Glutamatergic neuron (in vitro differentiated cells): ENCODE data around the gene ATIC. TPM values are rescaled to one million over a fixed set of nuclear protein-coding genes. Genes with fewer than 3 reads are reported as not detected.

ENCODE experiments used
- DNase-seq: peaks from one replicate; pipeline ENCODE4 v3.0.0; 2022
- H3K27ac Mint-ChIP-seq: one replicate; pipeline ENCODE4 v1.8.0; 2020; ENCODE audit warnings: mild to moderate bottlenecking, mixed read lengths, inconsistent platforms; ENCODE audit not compliant: unreplicated experiment
- H3K27me3 Mint-ChIP-seq: one replicate; pipeline ENCODE4 v1.8.0; 2020; ENCODE audit warnings: mild to moderate bottlenecking, moderate library complexity, mixed read lengths, inconsistent platforms; ENCODE audit not compliant: unreplicated experiment
- H3K36me3 Mint-ChIP-seq: one replicate; pipeline ENCODE4 v1.8.0; 2020; ENCODE audit warnings: mild to moderate bottlenecking, mixed read lengths, inconsistent platforms; ENCODE audit not compliant: unreplicated experiment
- H3K4me1 Mint-ChIP-seq: one replicate; pipeline ENCODE4 v1.8.0; 2020; ENCODE audit warnings: mild to moderate bottlenecking, low read depth, mixed read lengths, inconsistent platforms; ENCODE audit not compliant: unreplicated experiment
- H3K4me3 Mint-ChIP-seq: one replicate; pipeline ENCODE4 v1.8.0; 2020; ENCODE audit warnings: mild to moderate bottlenecking, mixed read lengths, inconsistent platforms; ENCODE audit not compliant: unreplicated experiment
- H3K9me3 Mint-ChIP-seq: one replicate; pipeline ENCODE4 v1.8.0; 2020; ENCODE audit warnings: mild to moderate bottlenecking, moderate library complexity, mixed read lengths, inconsistent platforms; ENCODE audit not compliant: unreplicated experiment
- CTCF ChIP-seq: fragments of 200-600 bp; sonication (generic); IDR thresholded peaks from one replicate; pipeline ENCODE4 v1.5.0; 2021; ENCODE audit not compliant: partially characterized antibody, unreplicated experiment
- total RNA-seq: library from RNA; stranded (reverse); fragmentation: NEBNext Ultra II Directional; extraction: Animal tissue kit (Norgen Biotek cat#: 25700); gene quantifications from one replicate; pipeline ENCODE4 v1.2.1, GENCODE V29; 2021; ENCODE audit not compliant: unreplicated experiment

The ATIC gene
- total RNA-seq, 1 donor from 2014 or later: 51.5 TPM

- TF ChIP-seq CTCF: no peak
- H3K36me3 Mint-ChIP-seq: no peaks in the 10 kb centered on the region
Observed at GRCh38 chr2:215275824-215276223, 36.0 kb upstream of the ATIC start.

GRCh38 chr2:215277944-215278343, 33.9 kb upstream of the ATIC start:
- Mint-ChIP-seq H3K27me3 (peaks cover 3% of the 10 kb centered on the region), H3K36me3 (no peaks in the 10 kb centered on the region)
- no peak for TF ChIP-seq CTCF

More at GRCh38 chr2:215275824-215276223, 36.0 kb upstream of the ATIC start:
- Mint-ChIP-seq H3K9me3 (no peaks in the 10 kb centered on the region), H3K4me3 (no peak overlapping the region), H3K27me3 (peaks cover 3% of the 10 kb centered on the region), H3K27ac (no peak overlapping the region), H3K4me1 (peaks cover 8% of the 10 kb centered on the region)
- DNase-seq: no peak

GRCh38 chr2:215280326-215280725, 31.5 kb upstream of the ATIC start:
- no peak for TF ChIP-seq CTCF
- H3K27ac Mint-ChIP-seq: no peak overlapping the region
- no peaks in the 10 kb centered on the region for H3K9me3 Mint-ChIP-seq
- no peaks in the 10 kb centered on the region for H3K27me3 Mint-ChIP-seq
- H3K36me3 Mint-ChIP-seq: no peaks in the 10 kb centered on the region
- H3K4me1 Mint-ChIP-seq: peaks cover 4% of the 10 kb centered on the region
- no peak for DNase-seq
- H3K4me3 Mint-ChIP-seq: no peak overlapping the region

More at GRCh38 chr2:215277944-215278343, 33.9 kb upstream of the ATIC start:
- Mint-ChIP-seq H3K9me3 (no peaks in the 10 kb centered on the region), H3K4me3 (no peak overlapping the region), H3K27ac (no peak overlapping the region), H3K4me1 (peaks cover 4% of the 10 kb centered on the region)
- DNase-seq: no peak

GRCh38 chr2:215283221-215283620, 28.6 kb upstream of the ATIC start:
- no peak overlapping the region for H3K27ac Mint-ChIP-seq
- no peaks in the 10 kb centered on the region for H3K4me1 Mint-ChIP-seq
- H3K4me3 Mint-ChIP-seq: no peak overlapping the region
- no peak for TF ChIP-seq CTCF
- no peak for DNase-seq
- no peaks in the 10 kb centered on the region for H3K9me3 Mint-ChIP-seq
- H3K36me3 Mint-ChIP-seq: no peaks in the 10 kb centered on the region
- H3K27me3 Mint-ChIP-seq: no peaks in the 10 kb centered on the region

GRCh38 chr2:215286309-215286708, 25.6 kb upstream of the ATIC start:
- Mint-ChIP-seq H3K27me3 (no peaks in the 10 kb centered on the region), H3K36me3 (no peaks in the 10 kb centered on the region)

More at GRCh38 chr2:215286309-215286708, 25.6 kb upstream of the ATIC start:
- no peaks in the 10 kb centered on the region for H3K4me1 Mint-ChIP-seq
- H3K9me3 Mint-ChIP-seq: no peaks in the 10 kb centered on the region
- no peak for TF ChIP-seq CTCF
- no peak overlapping the region for H3K27ac Mint-ChIP-seq
- no peak overlapping the region for H3K4me3 Mint-ChIP-seq
- no peak for DNase-seq
